Vagina (tissue), 2 donors: ENCODE results near the gene HFM1.

Experiments
- CTCF ChIP-seq, 3 experiments: fragments of 450-650 bp in 2 of 3; fragments of 200-600 bp in 1 of 3; sonication (generic) in 1 of 3; IDR thresholded peaks; one replicate each; pipeline ENCODE4 v1.5.1; 2017 to 2019; ENCODE audit warnings: antibody characterized with exemption in 3 of 3, mild to moderate bottlenecking in 2 of 3, moderate library complexity in 2 of 3
- POLR2A ChIP-seq, 2 donors: fragments of 450-650 bp; IDR thresholded peaks; one replicate each; pipeline ENCODE4 v1.6.1; 2017; ENCODE audit warnings: antibody characterized with exemption in 2 of 2, mild to moderate bottlenecking in 2 of 2, moderate library complexity in 2 of 2
- POLR2AphosphoS5 ChIP-seq, 2 donors: sonication (generic); formaldehyde crosslinking; IDR thresholded peaks; one replicate each; pipeline ENCODE4 v1.9.0; 2017; ENCODE audit warnings: antibody characterized with exemption in 2 of 2, mild to moderate bottlenecking in 2 of 2, low read depth in 1 of 2; ENCODE audit not compliant: insufficient read depth in 1 of 2

GRCh38 chr1:91397605-91398004 is 7.0 kb downstream of the HFM1 start:
- no peak for TF ChIP-seq CTCF (IDR thresholded peaks at IDR 0.05)
- TF ChIP-seq POLR2A (IDR thresholded peaks at IDR 0.05) = no peak
- TF ChIP-seq POLR2AphosphoS5 (IDR thresholded peaks at IDR 0.05; ENCODE audit: insufficient read depth in 1 of 2, low read depth in 1 of 2) = no peak
